WERI-Rb-1 (cell line): ENCODE data around the gene RND2.

Source experiments
- DNase-seq: peaks from one replicate; pipeline ENCODE4 v3.0.0-alpha.2; 2020
- H3K27ac ChIP-seq: fragments of 250-450 bp; sonication (Bioruptor Pico); 2 replicates; pipeline ENCODE4 v1.5.1; 2020; ENCODE audit warnings: mild to moderate bottlenecking, moderate library complexity
- H3K27me3 ChIP-seq: fragments of 250-450 bp; sonication (Bioruptor Pico); 2 replicates; pipeline ENCODE4 v1.5.1; 2021; ENCODE audit warnings: mild to moderate bottlenecking, low read depth, moderate library complexity; ENCODE audit not compliant: insufficient read depth, severe bottlenecking
- H3K36me3 ChIP-seq: fragments of 250-450 bp; sonication (Bioruptor Pico); 2 replicates; pipeline ENCODE4 v1.5.1; 2020; ENCODE audit warnings: mild to moderate bottlenecking, moderate library complexity
- H3K4me3 ChIP-seq: 2 replicates; pipeline ENCODE4 v1.5.1; 2011; ENCODE audit warnings: low read depth, mild to moderate bottlenecking, control low read depth, low read length
- H3K9me3 ChIP-seq: fragments of 250-450 bp; sonication (Bioruptor Pico); 2 replicates; pipeline ENCODE4 v1.5.1; 2021; ENCODE audit warnings: mild to moderate bottlenecking, moderate library complexity; ENCODE audit not compliant: severe bottlenecking
- TF ChIP-seq, protein P1 (sequence below): IDR thresholded peaks from 2 replicates; pipeline ENCODE4 v1.5.1; 2011; ENCODE audit warnings: low read depth, mild to moderate bottlenecking, control low read depth, inconsistent platforms, low read length

The RND2 gene

GRCh38 chr17:43003542-43004172 is 21.4 kb upstream of the RND2 start:
- H3K27ac ChIP-seq: peak overlapping the region; percentile 13
- no peak for DNase-seq
- peaks cover 67% of the 10 kb centered on the region for H3K36me3 ChIP-seq

GRCh38 chr17:43006639-43007551 is 18.1 kb upstream of the RND2 start, which contains the start of gene IFI35:
IFI35 (plus strand) TSS chr17:43006784; CDS start chr17:43006948, 164 bp downstream.
- H3K9me3 ChIP-seq: no peaks in the 10 kb centered on the region
- TF ChIP-seq, protein P1, sequence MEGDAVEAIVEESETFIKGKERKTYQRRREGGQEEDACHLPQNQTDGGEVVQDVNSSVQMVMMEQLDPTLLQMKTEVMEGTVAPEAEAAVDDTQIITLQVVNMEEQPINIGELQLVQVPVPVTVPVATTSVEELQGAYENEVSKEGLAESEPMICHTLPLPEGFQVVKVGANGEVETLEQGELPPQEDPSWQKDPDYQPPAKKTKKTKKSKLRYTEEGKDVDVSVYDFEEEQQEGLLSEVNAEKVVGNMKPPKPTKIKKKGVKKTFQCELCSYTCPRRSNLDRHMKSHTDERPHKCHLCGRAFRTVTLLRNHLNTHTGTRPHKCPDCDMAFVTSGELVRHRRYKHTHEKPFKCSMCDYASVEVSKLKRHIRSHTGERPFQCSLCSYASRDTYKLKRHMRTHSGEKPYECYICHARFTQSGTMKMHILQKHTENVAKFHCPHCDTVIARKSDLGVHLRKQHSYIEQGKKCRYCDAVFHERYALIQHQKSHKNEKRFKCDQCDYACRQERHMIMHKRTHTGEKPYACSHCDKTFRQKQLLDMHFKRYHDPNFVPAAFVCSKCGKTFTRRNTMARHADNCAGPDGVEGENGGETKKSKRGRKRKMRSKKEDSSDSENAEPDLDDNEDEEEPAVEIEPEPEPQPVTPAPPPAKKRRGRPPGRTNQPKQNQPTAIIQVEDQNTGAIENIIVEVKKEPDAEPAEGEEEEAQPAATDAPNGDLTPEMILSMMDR: peak; percentile 67
- peak; percentile 94 for DNase-seq
- H3K27ac ChIP-seq: peak within 1 kb of the TSS; percentile 78
- H3K4me3 ChIP-seq: peak within 1 kb of the TSS; percentile 95
- no peaks in the 10 kb centered on the region for H3K27me3 ChIP-seq
- peaks cover 36% of the 10 kb centered on the region for H3K36me3 ChIP-seq

More at GRCh38 chr17:43003542-43004172, 21.4 kb upstream of the RND2 start:
- Histone ChIP-seq H3K27me3 (no peaks in the 10 kb centered on the region), H3K9me3 (no peaks in the 10 kb centered on the region), H3K4me3 (no peak overlapping the region)
- TF ChIP-seq, protein P1: no peak

- no peak for DNase-seq
- Histone ChIP-seq H3K36me3 (peaks cover 27% of the 10 kb centered on the region), H3K9me3 (no peaks in the 10 kb centered on the region), H3K27me3 (no peaks in the 10 kb centered on the region), H3K27ac (no peak overlapping the region), H3K4me3 (no peak overlapping the region)
- TF ChIP-seq, protein P1: no peak
Observed at GRCh38 chr17:43010667-43011308, 14.2 kb upstream of the RND2 start.

- TF ChIP-seq, protein P1: no peak
- Histone ChIP-seq H3K27ac (no peak overlapping the region), H3K27me3 (no peaks in the 10 kb centered on the region), H3K36me3 (peaks cover 31% of the 10 kb centered on the region), H3K9me3 (no peaks in the 10 kb centered on the region), H3K4me3 (no peak overlapping the region)
- DNase-seq: no peak
Observed at GRCh38 chr17:43011728-43012472, 13.1 kb upstream of the RND2 start.

GRCh38 chr17:43013296-43013695 is 11.7 kb upstream of the RND2 start:
- no peak overlapping the region for H3K4me3 ChIP-seq
- no peak for DNase-seq
- TF ChIP-seq, protein P1: no peak
- H3K27ac ChIP-seq: no peak overlapping the region
- H3K9me3 ChIP-seq: no peaks in the 10 kb centered on the region
- H3K27me3 ChIP-seq: no peaks in the 10 kb centered on the region
- H3K36me3 ChIP-seq: peaks cover 39% of the 10 kb centered on the region
